Measurements from ENCODE around the gene ARL6IP6.

DNA sequence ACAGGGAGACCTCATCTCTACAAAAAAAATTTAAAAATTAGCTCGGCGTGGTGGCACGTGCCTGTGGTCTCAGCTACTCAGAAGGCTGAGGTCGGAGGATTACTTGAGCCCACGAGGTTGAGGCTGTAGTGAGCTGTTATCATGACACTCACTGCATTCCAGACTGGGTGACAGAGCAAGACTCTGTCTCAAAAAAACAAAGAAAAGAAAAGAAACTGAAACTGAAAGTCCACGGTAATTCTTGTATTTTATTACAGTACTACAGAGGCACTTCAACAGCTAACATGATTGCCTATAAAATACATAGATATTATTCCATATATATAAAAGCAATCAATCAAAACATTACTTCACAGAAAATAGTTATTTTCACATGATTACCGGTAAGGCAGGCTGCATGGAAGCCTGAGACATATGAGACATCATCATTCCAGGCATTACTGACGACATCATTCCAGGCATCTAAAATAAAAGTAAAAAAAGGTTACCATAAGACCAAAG, 24.2 kb upstream of the ARL6IP6 start:
- TF ChIP-seq CTCF (IDR thresholded peaks at IDR 0.05) (no peak), POLR2A (IDR thresholded peaks at IDR 0.05) (no peak)
